Natural killer cell (primary cell): ENCODE measurements around the gene PCDH9. TPM values are rescaled to one million over a fixed set of nuclear protein-coding genes. Genes with fewer than 3 reads are reported as not detected.

Source experiments
- ATAC-seq, 3 donors: fragments of 150-1000 bp in 2 of 3; fragments of 200-7000 bp in 1 of 3; cut with Tn5 transposase; 1 replicate in 1 of 3; 2 replicates in 2 of 3; pipeline ENCODE4 v1.10.0; 2021; ENCODE audit warnings: mild to moderate bottlenecking in 2 of 3, moderate library complexity in 2 of 3
- DNase-seq, 2 donors: peaks; one replicate each; pipeline versions ENCODE4 v3.0.0 to v3.0.0-alpha.2; 2013 to 2021; ENCODE audit warnings: mixed read lengths in 1 of 2
- H3K27ac ChIP-seq: one replicate; pipeline ENCODE4 v1.5.1; 2013; ENCODE audit warnings: mild to moderate bottlenecking, low read length
- H3K27me3 ChIP-seq: one replicate; pipeline ENCODE4 v1.6.1; 2013; ENCODE audit warnings: low read length; ENCODE audit not compliant: control insufficient read depth, insufficient read depth
- H3K36me3 ChIP-seq: one replicate; pipeline ENCODE4 v1.6.1; 2013; ENCODE audit warnings: low read length; ENCODE audit not compliant: control insufficient read depth, insufficient read depth
- H3K4me1 ChIP-seq: one replicate; pipeline ENCODE4 v1.6.1; 2013; ENCODE audit warnings: low read length; ENCODE audit not compliant: control insufficient read depth, insufficient read depth
- H3K4me3 ChIP-seq: one replicate; pipeline ENCODE4 v1.5.1; 2013; ENCODE audit warnings: low read length
- H3K9me3 ChIP-seq: one replicate; pipeline ENCODE4 v1.6.1; 2013; ENCODE audit warnings: low read length; ENCODE audit not compliant: control insufficient read depth, insufficient read depth
- H3K27ac Mint-ChIP-seq, 2 donors: one replicate each; pipeline ENCODE4 v1.8.0; 2022; ENCODE audit warnings: mild to moderate bottlenecking in 2 of 2, mixed read lengths in 2 of 2, moderate library complexity in 1 of 2
- H3K27me3 Mint-ChIP-seq, 2 donors: one replicate each; pipeline ENCODE4 v1.8.0; 2022; ENCODE audit warnings: low read depth in 2 of 2, mixed read lengths in 2 of 2
- H3K36me3 Mint-ChIP-seq: one replicate; pipeline ENCODE4 v1.8.0; 2022; ENCODE audit warnings: mixed read lengths
- H3K4me1 Mint-ChIP-seq, 2 donors: one replicate each; pipeline ENCODE4 v1.8.0; 2022; ENCODE audit warnings: mixed read lengths in 2 of 2
- H3K4me3 Mint-ChIP-seq: one replicate; pipeline ENCODE4 v1.8.0; 2022; ENCODE audit warnings: mild to moderate bottlenecking, moderate library complexity, mixed read lengths
- H3K9me3 Mint-ChIP-seq, 2 donors: one replicate each; pipeline ENCODE4 v1.8.0; 2022; ENCODE audit warnings: mixed read lengths in 2 of 2
- WGBS: methylation state at CpG from one replicate; pipeline ENCODE4 v1.1.7; 2013; ENCODE audit warnings: missing lambda C conversion rate; ENCODE audit not compliant: insufficient coverage; 5-methylcytosine and 5-hydroxymethylcytosine counted together
- intact Hi-C: fragments of 100-400 bp; cut with micrococcal nuclease; formaldehyde crosslinking; loops from one replicate; pipeline ENCODE4 v1.14.2; 2022
- total RNA-seq, 4 donors: library from RNA; stranded (reverse); fragments of 120-200 nt in 1 of 4; gene quantifications; one replicate each; pipeline versions ENCODE4 v1.2.3 to v1.2.4, GENCODE V29; 2013 to 2022
- TF ChIP-seq, protein P1 (sequence below): fragments of 200-600 bp; IDR thresholded peaks from one replicate; pipeline ENCODE4 v1.8.0; 2022; ENCODE audit warnings: antibody characterized with exemption

Gene PCDH9
- total RNA-seq, 3 donors from 2014 or later (not counting 1 experiment from before 2014, with no cell fraction given): 0.43 to 1.5 (median 0.68) TPM

DNA sequence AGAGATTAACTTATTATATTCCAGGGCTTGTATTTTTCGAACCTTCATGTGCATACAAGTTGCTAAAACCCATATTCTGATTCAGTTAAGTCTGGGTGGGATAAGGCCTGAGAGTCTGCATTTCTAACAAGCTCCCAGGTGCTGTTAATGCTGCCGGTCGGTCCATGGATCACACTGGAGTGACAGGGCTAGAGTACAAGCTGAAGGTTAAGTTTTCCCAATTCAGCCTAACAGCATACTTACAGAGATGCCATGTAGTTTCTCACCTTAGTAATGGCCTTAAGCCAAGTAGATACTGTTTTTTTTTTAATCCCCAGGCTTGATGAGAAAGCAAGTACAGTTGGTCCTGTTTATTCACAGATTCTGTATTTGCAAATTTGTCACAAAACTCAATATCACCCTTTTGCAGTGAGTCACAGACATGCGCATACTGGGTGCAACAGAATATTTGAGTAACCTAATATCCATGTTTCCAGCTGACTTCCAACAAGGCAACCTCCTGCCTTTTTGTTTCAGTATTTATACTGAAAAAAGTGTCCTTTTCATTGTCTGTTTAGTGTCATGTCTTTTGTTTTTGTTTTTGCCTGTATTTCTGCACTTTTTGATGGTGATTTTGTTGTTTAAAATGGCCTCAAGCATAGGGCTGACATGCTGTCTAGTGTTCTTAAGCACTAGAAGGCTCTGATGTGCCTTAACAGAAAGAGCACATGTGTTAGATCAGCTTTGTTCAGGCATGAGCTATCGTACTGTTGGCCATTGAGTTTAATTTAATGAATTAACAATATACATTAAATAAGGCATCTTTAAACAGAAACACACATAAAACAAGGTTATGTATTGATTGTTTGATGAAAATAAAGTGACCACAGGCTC is 875.0 kb downstream of the PCDH9 start:
- peaks cover 0 to 2% of the 10 kb centered on the region in 2 donors for H3K9me3 Mint-ChIP-seq
- WGBS: 93% methylated on average over 4 of the region's 5 CpGs
- DNase-seq (no peak), ATAC-seq (no peak)
- Histone ChIP-seq H3K9me3 (no peaks in the 10 kb centered on the region), H3K4me1 (no peaks in the 10 kb centered on the region), H3K4me3 (no peak overlapping the region), H3K27ac (no peak overlapping the region), H3K27me3 (no peaks in the 10 kb centered on the region), H3K36me3 (no peaks in the 10 kb centered on the region)
- no peaks in the 10 kb centered on the region for H3K36me3 Mint-ChIP-seq
- H3K4me3 Mint-ChIP-seq: no peak overlapping the region
- TF ChIP-seq, protein P1, sequence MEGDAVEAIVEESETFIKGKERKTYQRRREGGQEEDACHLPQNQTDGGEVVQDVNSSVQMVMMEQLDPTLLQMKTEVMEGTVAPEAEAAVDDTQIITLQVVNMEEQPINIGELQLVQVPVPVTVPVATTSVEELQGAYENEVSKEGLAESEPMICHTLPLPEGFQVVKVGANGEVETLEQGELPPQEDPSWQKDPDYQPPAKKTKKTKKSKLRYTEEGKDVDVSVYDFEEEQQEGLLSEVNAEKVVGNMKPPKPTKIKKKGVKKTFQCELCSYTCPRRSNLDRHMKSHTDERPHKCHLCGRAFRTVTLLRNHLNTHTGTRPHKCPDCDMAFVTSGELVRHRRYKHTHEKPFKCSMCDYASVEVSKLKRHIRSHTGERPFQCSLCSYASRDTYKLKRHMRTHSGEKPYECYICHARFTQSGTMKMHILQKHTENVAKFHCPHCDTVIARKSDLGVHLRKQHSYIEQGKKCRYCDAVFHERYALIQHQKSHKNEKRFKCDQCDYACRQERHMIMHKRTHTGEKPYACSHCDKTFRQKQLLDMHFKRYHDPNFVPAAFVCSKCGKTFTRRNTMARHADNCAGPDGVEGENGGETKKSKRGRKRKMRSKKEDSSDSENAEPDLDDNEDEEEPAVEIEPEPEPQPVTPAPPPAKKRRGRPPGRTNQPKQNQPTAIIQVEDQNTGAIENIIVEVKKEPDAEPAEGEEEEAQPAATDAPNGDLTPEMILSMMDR: no peak
- peaks cover 0 to 4% of the 10 kb centered on the region in 2 donors for H3K27me3 Mint-ChIP-seq
- intact Hi-C loops: no loop called here
- H3K27ac Mint-ChIP-seq: no peak overlapping the region
- no peaks in the 10 kb centered on the region for H3K4me1 Mint-ChIP-seq

DNA sequence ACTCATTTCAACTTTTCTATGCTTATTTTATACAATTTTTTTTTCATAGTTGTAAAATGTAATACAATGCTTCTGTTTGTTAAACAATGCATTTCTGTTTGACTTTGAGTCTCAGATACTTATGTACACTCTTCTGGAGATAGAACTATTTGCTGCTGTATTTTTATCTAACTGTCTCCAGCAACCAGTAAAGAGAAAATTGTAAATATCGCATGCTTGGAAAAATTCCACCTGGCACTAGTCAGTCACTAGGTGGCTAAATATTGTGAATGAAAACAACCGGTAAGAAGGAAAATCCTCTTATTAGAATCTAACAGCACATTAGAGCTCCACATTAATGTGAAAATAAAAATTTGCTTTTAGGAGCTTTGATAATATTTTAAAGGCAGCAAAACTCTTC is 876.5 kb downstream of the PCDH9 start:
- Mint-ChIP-seq H3K36me3 (no peaks in the 10 kb centered on the region), H3K4me3 (no peak overlapping the region), H3K27ac (no peak overlapping the region), H3K4me1 (no peaks in the 10 kb centered on the region), H3K27me3 (peaks cover 0 to 4% of the 10 kb centered on the region in 2 donors), H3K9me3 (peaks cover 0 to 2% of the 10 kb centered on the region in 2 donors)
- TF ChIP-seq, protein P1: no peak
- Histone ChIP-seq H3K27me3 (no peaks in the 10 kb centered on the region), H3K9me3 (no peaks in the 10 kb centered on the region), H3K4me3 (no peak overlapping the region), H3K4me1 (no peaks in the 10 kb centered on the region), H3K27ac (no peak overlapping the region), H3K36me3 (no peaks in the 10 kb centered on the region)
- intact Hi-C loops: no loop called here
- ATAC-seq (no peak), DNase-seq (no peak)
- WGBS: no CpG with 5 or more reads among the region's 2 CpGs

DNA sequence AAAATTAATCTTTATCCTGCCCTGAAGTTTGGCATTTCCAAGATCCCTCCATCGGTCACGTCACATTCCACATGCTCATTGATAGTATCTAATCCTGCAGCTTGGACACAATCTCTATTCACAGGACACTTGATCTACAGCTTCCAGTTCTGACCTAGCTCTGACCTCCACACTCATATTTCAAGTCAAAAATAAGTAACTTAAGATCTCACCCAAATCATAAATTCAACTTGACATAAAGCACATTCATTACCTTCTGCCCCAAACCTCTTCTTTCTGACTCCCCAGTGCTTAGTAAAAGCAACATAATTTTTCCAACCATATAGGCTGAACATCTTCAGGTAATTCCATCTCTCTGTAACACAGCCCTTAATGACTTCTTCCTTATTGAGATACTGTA is 880.2 kb downstream of the PCDH9 start:
- intact Hi-C loops: no loop called here
- no peak overlapping the region for H3K4me3 ChIP-seq
- no peak overlapping the region for H3K4me3 Mint-ChIP-seq
- H3K27me3 ChIP-seq: no peaks in the 10 kb centered on the region
- H3K9me3 Mint-ChIP-seq: peaks cover 0 to 2% of the 10 kb centered on the region in 2 donors
- H3K4me1 Mint-ChIP-seq: no peaks in the 10 kb centered on the region
- H3K27ac Mint-ChIP-seq: no peak overlapping the region
- no peaks in the 10 kb centered on the region for H3K36me3 Mint-ChIP-seq
- no peak overlapping the region for H3K27ac ChIP-seq
- 96% methylated on average over 2 of the region's 2 CpGs for WGBS
- DNase-seq: no peak
- no peaks in the 10 kb centered on the region for H3K27me3 Mint-ChIP-seq
- no peak for ATAC-seq
- no peaks in the 10 kb centered on the region for H3K36me3 ChIP-seq
- no peaks in the 10 kb centered on the region for H3K9me3 ChIP-seq
- TF ChIP-seq, protein P1: no peak
- no peaks in the 10 kb centered on the region for H3K4me1 ChIP-seq
